ENCODE data around the gene OCA2. TPM values are rescaled to one million over a fixed set of nuclear protein-coding genes. Genes with fewer than 3 reads are reported as not detected.

OCA2 gene
- total RNA-seq, 4 donors from 2014 or later: 0.17 to 1.2 (median 0.24) TPM

DNA sequence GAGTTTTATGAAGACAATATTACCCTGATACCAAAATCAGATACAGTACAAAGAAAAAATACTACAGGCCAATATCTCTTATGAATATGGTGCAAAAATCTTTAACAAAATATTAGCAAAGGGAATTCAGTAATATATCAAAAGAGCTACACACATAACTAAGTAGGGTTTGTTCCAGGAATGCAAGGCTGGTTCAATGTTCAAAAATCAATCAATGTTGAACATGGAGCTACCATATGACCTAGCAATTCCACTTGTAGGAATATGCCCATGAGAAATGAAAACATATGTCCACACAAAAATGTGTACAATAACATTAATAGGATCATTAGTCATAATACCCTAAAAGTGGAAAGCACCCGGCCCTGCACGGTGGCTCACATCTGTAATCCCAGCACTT lies 7.8 kb downstream of the OCA2 start:
- H3K4me1 ChIP-seq: peaks cover 21 to 23% (median 23%) of the 10 kb centered on the region in 4 donors
- no peaks in the 10 kb centered on the region for H3K36me3 ChIP-seq
- no peak overlapping the region for H3K27ac ChIP-seq (replicated peaks in 1 of 4)
- intact Hi-C loops (cut with DNase I): no loop called here
- no peak for DNase-seq (ENCODE audit: extremely low spot score)
- H3K4me3 ChIP-seq: no peak overlapping the region
- WGBS: 100% methylated on average over 2 of the region's 2 CpGs
- peaks cover 7 to 29% (median 19%) of the 10 kb centered on the region in 4 donors for H3K27me3 ChIP-seq
- TF ChIP-seq POLR2AphosphoS5 (IDR thresholded peaks at IDR 0.05): no peak
- TF ChIP-seq, protein P1, sequence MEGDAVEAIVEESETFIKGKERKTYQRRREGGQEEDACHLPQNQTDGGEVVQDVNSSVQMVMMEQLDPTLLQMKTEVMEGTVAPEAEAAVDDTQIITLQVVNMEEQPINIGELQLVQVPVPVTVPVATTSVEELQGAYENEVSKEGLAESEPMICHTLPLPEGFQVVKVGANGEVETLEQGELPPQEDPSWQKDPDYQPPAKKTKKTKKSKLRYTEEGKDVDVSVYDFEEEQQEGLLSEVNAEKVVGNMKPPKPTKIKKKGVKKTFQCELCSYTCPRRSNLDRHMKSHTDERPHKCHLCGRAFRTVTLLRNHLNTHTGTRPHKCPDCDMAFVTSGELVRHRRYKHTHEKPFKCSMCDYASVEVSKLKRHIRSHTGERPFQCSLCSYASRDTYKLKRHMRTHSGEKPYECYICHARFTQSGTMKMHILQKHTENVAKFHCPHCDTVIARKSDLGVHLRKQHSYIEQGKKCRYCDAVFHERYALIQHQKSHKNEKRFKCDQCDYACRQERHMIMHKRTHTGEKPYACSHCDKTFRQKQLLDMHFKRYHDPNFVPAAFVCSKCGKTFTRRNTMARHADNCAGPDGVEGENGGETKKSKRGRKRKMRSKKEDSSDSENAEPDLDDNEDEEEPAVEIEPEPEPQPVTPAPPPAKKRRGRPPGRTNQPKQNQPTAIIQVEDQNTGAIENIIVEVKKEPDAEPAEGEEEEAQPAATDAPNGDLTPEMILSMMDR (IDR thresholded peaks at IDR 0.05): no peak
- no peak for TF ChIP-seq EP300 (IDR thresholded peaks at IDR 0.05)
- no peak for TF ChIP-seq POLR2A (IDR thresholded peaks at IDR 0.05; ENCODE audit: low read depth)
- peaks cover 0 to 17% (median 10%) of the 10 kb centered on the region in 4 donors for H3K9me3 ChIP-seq

DNA sequence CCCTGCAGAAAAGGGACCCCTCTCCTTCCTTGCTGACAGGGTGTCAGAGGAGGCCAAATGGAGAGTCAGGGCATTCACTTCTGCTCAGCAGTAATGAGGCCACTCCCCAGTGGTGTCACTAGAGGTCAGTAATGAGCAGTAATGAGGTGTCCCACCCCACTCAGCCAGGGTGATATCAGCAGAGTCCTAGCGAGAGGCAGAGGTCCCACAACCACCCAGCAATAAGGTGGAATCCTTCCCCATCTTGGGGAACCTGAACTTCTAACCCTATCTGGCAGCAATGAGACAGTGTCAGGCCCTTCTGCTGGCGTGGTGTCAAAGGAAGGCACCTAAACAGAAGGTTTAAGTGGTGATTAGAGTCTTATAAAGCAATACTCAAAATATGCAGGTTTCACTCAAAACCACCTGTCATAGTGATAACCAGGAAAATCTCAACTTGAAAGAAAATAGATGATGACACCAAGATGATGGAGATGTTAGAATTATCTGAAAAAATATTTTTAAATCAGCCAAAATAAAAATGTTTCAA lies 12.9 kb downstream of the OCA2 start:
- no peak for TF ChIP-seq POLR2AphosphoS5 (IDR thresholded peaks at IDR 0.05)
- TF ChIP-seq, protein P1 (IDR thresholded peaks at IDR 0.05): peak; percentile 57 to 70 (median 62)
- TF ChIP-seq EP300 (IDR thresholded peaks at IDR 0.05): no peak
- TF ChIP-seq POLR2A (IDR thresholded peaks at IDR 0.05; ENCODE audit: low read depth): no peak
- H3K4me3 ChIP-seq: no peak overlapping the region
- H3K27ac ChIP-seq (replicated peaks in 1 of 4): no peak overlapping the region
- 32% methylated on average over 2 of the region's 2 CpGs for WGBS
- DNase-seq (ENCODE audit: extremely low spot score): no peak
- H3K4me1 ChIP-seq: no peaks in the 10 kb centered on the region
- peaks cover 0 to 12% (median 0%) of the 10 kb centered on the region in 4 donors for H3K27me3 ChIP-seq
- peaks cover 0 to 10% (median 5%) of the 10 kb centered on the region in 4 donors for H3K9me3 ChIP-seq
- intact Hi-C loops (cut with DNase I): loop anchor here (5.0 kb wide), 1 partner anchor 36 kb away; no protein-coding TSS in a partner anchor
- no peaks in the 10 kb centered on the region for H3K36me3 ChIP-seq

DNA sequence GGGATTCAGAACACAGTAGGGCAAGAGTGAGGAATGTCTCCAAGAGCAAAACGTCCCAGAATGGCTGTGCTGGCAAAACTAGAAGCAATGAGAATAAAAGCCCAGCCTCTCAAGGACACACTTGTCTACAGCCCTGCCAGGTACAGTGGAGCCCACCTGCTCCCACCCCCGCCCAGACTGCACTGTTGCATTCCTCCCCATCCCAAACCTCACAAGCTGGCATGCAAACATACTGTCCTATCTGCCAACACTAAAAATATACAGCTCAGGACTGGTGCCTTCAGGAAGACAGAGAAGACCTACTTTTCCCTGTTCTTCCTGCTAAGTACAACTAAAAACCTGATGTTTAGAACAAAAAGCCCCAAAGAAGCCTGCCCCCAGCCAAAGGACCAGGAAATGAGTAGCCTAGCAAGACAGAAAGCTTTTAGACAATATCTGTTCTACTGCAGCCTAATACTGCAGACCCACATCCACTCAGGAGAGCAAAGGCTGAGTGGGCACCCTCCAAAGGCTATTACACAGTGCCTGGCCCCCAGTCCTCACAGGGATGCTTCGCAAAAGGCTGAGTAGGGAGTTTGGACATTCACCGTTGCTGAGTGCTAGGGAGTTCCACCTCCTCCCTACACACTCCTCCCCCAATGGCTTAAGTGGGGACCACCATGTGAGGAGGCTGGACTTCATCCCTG lies 13.5 kb downstream of the OCA2 start:
- Histone ChIP-seq H3K27me3 (peaks cover 0 to 12% (median 0%) of the 10 kb centered on the region in 4 donors), H3K4me3 (no peak overlapping the region), H3K27ac (replicated peaks in 1 of 4) (no peak overlapping the region), H3K36me3 (no peaks in the 10 kb centered on the region), H3K9me3 (peaks cover 0 to 7% (median 2%) of the 10 kb centered on the region in 4 donors), H3K4me1 (no peaks in the 10 kb centered on the region)
- TF ChIP-seq, protein P1 (IDR thresholded peaks at IDR 0.05): no peak
- no peak for TF ChIP-seq EP300 (IDR thresholded peaks at IDR 0.05)
- no peak for TF ChIP-seq POLR2A (IDR thresholded peaks at IDR 0.05; ENCODE audit: low read depth)
- no peak for TF ChIP-seq POLR2AphosphoS5 (IDR thresholded peaks at IDR 0.05)
- intact Hi-C loops (cut with DNase I): loop anchor here (5.0 kb wide), 1 partner anchor 37 kb away; no protein-coding TSS in a partner anchor
- peak; percentile 57 for DNase-seq (ENCODE audit: extremely low spot score)
- WGBS: 74% methylated on average over 4 of the region's 4 CpGs

DNA sequence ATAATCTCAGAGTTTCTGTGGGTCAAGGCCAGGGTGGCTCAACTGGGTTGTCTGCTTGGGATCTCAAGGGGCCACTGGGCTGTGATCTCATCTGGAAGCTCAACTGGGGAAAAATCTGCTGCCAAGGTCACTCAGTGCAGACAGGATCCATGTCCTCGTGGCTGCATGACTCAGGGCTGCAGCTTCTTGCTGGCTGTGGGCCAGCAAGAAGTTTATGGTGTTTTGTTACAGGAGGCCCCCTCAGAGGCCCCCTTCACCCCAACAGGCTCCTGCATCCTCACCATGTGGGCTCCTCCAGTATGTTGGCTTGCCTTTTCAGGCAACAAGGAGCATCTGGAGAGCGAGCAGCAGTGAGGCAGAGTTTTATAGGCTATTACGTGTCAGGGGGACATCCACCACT lies 14.6 kb downstream of the OCA2 start:
- Histone ChIP-seq H3K27me3 (peaks cover 0 to 12% (median 0%) of the 10 kb centered on the region in 4 donors), H3K4me3 (no peak overlapping the region), H3K9me3 (peaks cover 0 to 7% (median 0%) of the 10 kb centered on the region in 4 donors), H3K27ac (replicated peaks in 1 of 4) (no peak overlapping the region), H3K36me3 (no peaks in the 10 kb centered on the region), H3K4me1 (no peaks in the 10 kb centered on the region)
- TF ChIP-seq EP300 (IDR thresholded peaks at IDR 0.05): no peak
- TF ChIP-seq POLR2AphosphoS5 (IDR thresholded peaks at IDR 0.05): no peak
- TF ChIP-seq POLR2A (IDR thresholded peaks at IDR 0.05; ENCODE audit: low read depth): no peak
- TF ChIP-seq, protein P1 (IDR thresholded peaks at IDR 0.05): no peak
- intact Hi-C loops (cut with DNase I): no loop called here
- 100% methylated on average over 2 of the region's 3 CpGs for WGBS
- no peak for DNase-seq (ENCODE audit: extremely low spot score)
